OCI-M1 (cell line): ENCODE data around the gene ACER3.
"Not testable (repeated sequence)": the region's sequence is repeated elsewhere in the genome, so short reads cannot be mapped to it uniquely, and the experiment has no call there.

Experiments used
- DNase-seq: peaks from one replicate; lab custom pipeline; 2025; lab: John Stamatoyannopoulos, UW

The ACER3 gene

DNA sequence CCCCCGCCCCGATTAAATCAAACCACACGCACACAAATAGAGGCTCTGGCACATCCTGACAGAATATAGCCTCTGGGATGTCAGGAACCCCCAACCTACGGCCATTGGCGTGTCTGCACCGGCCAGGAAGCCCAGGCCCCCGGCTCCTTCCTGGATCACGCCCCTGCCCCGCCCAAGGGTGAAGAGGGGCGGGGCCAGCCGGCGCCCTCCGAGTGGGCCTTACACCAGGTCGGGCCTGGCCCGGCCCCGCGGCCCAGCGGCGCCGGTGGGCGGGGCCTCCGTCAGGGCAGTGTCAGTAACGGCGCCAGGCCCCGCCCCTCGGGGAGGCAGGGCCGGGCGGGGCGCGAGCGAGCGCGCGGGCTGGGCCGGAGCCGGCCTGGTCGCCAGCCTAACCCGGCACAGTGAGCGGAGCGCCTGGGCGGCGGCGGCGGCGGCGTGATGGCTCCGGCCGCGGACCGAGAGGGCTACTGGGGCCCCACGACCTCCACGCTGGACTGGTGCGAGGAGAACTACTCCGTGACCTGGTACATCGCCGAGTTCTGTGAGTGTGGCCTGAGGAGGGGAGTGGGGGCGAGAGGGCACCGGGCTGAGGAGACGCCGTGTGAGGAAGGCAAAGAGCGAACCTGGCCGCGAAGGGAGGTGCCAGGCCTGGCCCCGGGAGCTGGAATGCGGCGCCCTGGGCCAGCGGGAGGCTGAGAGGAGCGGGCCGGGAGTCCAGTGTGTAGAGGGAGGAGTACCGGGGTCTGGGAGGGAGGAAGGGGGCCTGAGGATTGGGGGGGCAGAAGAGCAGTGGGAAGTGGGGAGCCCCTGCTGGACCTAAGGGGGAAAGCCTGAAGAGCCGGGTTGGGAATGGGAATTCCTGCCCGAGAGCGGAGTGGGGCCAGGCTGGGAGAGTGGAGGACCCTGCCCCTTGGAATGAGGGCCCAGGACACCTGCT, at the start of gene ACER3:
Gene ACER3 (plus strand): TSS at position 380 of the 937 bp plus-strand sequence. CDS start 59 bp downstream, at position 439.
- peak; percentile 100 for DNase-seq

DNA sequence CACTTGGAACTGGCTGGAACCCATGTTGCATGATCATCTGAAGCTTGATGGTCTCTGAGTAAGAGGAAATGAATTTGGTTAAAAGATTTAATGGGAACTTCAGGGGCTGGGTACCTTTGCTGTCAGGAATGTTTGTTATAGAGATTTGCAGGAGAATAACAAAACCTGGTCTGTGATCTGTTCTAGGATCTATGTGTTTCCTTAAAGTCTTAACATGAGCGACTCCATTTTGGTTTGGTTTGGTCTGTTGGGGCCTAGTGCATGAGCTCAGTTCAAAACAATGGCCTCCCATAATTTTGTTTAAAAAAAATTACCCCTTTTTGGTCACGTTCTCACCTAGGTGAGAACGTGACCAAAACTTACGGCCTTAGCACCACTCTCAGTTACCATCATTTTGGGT, 49.5 kb upstream of the ACER3 start:
- no peak for DNase-seq

DNA sequence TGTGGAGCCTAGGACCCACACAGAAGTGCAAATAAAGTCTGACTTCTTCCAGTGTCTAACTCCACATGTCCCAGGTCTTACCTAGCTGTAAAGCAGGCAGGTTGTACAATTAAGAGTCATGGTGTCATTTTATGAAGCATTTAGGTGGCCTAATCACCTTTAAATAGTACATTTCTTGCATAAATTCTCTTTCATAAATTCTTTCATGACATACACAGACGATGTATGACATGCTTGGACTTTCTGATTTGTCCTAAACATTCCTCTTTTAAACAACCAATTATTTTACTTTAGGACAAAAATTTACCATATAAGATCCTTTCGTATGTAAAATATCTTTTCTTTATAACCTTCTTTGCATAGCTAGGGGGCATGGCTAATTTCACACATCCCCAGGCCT, 46.3 kb upstream of the ACER3 start:
- no peak for DNase-seq

DNA sequence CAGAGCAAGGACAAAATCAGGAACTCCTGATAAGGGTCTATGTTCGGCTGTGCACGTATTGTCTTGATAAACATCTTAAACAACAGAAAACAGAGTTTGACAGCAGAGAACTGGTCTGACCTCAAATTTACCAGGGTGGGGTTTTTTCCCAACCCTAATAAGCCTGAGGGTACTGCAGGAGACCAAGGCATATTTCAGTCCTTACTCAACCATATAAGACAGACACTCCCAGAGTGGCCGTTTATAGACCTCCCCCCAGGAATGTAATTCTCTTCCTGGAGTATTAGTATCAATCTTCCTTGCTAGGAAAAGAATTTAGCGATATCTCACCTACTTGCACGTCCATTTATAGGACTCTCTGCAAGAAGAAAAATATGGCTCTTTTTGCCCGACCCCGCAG, 45.0 kb upstream of the ACER3 start:
- peak; percentile 83 for DNase-seq

DNA sequence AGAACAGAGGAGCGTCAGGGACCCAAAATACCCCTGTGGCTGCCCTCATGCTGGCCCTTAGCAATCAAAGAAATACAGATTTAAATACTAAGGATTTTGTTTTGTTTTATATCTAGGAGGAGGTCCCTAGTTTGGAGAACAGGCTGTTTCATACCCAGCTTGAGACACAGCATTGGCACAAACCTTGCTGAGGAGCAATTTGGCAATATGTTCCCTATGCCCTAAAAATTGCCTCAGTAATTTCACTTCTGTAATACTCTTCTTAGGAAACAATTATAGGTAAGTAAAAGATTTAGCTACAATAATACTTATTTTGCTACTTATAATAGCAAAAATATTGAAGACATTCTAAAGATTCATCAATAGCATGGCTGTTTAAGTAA, 40.5 kb upstream of the ACER3 start:
- no peak for DNase-seq

DNA sequence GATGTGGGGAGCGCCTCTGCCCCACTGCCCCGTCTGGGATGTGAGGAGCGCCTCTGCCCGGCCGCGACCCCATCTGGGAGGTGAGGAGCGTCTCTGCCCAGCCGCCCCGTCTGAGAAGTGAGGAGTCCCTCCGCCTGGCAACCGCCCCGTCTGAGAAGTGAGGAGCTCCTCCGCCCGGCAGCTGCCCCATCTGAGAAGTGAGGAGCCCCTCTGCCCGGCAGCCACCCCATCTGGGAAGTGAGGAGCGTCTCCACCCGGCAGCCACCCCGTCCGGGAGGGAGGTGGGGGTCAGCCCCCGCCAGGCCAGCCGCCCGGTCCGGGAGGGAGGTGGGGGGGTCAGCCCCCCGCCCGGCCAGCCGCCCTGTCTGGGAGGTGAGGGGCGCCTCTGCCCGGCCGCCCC, 39.3 kb upstream of the ACER3 start:
- DNase-seq: not testable (repeated sequence)

DNA sequence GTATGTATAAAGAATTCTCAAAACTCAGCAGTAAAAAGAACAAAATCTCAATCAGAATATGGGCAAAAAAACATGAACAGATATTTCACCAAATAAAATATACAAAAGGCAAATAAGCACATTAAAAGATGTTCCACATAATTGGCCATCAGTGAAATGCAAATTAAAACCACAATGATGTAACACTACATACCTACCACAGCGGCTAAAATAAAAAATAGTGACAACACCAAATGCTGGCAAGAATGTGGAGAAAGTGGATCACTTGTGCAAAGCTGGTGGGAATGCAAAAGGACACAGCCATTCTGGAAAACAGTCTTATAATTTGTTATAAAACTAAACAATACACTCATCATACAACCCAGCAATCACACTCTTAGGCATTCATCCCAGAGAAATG, 38.3 kb upstream of the ACER3 start:
- no peak for DNase-seq

DNA sequence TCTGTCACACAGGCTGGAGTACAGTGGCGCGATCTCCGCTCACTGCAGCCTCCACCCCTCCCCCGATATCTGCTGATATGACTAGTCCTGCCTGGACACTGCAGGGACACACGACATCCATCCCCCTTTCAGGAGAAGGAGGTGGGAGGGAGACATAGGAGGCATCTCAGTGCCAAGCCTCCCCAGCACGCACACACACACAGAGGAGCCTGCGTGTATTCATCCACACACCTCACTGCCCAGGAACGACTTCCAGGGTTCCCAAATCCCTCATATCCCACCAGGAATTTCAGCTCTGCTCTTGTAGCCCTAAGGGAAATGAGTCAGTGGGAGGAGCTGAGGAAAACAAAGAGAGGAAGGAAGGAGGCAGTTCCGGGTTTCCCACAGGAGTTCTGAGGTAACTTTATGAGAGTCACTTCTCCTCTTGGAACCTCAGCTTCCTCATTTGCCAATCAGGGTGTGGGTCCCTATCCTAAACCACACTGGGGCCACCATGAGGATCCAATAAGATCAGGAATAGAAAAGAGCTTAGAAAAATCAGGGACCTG, 37.2 kb upstream of the ACER3 start:
- DNase-seq: peak; percentile 81

DNA sequence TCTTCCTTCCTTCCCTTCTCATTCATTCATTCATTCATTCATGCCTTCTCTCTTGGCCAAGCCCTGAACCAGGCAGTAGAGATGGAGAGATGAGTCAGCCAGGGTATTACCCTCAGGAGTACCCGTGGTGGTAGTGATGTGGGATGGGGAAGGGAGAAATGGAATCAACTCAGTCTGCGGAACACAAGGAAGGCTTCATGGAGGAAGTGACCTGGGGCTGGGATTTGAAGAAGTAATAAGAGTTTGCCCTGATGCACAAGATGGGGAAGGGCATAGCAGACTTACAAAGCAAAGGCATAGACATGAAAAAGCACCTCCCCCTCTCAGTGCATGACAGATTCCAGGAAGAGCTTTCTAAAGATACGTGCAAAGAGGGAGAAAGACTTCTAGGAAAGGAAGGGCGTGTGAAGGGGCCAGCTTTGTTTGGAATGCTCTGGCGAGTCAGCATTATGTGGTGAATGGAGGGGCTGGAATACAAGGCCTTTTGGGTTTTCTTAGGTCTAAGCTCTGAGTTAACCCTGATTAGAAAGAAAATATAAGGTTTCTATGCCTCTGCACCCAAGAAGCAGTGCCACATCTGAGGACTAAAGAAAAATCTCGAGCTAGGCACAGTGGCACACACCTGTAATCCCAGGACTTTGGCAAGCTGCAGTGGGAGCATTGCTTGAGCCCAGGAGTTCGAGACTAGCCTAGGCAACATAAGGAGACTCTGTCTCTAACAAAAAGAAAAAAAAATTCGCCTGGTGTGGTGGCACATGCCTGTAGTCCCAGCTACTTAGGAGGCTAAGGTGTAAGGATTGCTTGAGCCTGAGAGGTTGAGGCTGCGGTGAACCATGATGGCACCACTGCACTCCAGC, 36.4 kb upstream of the ACER3 start:
- DNase-seq: peak; percentile 95

DNA sequence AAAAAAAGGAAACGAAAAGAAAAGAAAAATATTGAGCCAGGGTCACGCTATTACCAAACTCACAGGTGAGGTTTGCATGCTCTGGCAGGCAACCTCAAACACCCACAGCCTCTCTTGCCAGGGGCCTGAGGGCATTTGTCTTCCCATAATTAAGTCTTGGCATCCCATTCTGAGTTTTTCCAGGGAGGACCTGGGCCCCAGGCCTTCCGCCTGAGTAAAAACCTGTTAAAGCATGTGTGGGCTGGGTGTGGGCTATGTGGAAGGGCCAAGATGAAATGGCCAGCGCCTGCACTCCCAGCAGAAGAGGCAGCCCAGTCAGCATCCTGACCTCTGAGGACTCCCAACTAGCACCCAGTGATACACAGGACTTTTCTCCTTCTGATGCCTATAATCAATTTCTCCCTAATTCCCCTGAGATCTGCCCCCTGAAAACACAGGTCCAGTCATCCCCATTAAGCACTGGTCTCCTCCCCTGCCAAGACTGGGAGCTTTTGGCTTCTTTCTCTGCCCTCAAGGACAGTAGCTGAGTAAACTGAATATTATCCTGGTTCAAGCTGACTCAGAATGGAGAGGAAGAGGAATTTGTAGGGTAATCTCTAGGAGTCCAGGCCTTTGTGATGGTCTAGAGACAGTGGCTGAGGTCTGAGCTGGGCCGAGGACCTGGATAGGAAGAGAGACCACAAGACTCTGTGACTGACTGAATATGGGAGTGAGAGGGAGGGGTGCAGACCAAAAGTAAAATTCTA, 35.6 kb upstream of the ACER3 start:
- DNase-seq: peak; percentile 86

DNA sequence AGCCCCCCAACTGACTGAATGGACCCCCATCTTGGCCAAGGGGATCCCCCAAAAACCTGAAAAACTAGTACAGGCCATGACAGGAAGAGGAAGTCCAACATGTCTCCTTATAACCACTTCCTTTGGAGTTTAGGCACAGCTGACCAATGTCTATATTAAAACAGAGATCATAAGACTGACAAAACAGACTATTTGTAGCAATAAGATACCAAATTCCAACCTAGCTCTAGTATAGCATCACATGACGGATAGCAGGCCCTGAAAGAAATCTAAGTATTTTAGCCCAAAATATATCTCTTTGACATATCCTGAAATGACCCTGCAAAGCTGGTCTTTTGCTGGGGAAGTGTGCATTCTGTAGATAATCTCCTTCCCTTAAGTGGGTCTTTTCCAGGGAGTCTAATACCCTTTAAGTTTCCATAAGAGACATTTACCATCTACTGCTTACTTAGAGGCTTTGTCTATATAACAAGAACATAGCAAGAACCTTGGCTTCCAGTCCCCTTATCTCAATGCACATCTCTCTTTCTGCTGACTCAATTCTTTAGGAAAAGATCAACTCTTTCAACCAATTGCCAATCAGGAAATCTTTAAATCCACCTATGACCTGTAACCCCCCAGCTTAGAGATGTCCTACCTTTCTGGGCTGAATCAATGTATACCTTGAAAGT, 34.9 kb upstream of the ACER3 start:
- peak; percentile 90 for DNase-seq

DNA sequence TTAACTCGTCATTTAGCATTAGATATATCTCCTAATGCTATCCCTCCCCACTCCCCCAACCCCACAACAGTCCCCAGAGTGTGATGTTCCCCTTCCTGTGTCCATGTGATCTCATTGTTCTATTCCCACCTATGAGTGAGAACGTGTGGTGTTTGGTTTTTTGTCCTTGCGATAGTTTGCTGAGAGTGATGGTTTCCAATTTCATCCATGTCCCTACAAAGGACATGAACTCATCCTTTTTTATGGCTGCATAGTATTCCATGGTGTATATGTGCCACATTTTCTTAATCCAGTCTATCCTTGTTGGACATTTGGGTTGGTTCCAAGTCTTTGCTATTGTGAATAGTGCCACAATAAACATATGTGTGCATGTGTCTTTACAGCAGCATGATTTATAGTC, 34.2 kb upstream of the ACER3 start:
- not testable (repeated sequence) for DNase-seq

DNA sequence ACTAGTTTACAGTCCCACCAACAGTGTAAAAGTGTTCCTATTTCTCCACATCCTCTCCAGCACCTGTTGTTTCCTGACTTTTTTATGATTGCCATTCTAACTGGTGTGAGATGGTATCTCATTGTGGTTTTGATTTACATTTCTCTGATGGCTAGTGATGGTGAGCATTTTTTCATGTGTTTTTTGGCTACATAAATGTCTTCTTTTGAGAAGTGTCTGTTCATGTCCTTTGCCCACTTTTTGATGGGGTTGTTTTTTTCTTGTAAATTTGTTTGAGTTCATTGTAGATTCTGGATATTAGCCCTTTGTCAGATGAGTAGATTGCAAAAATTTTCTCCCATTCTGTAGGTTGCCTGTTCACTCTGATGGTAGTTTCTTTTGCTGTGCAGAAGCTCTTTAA, 33.7 kb upstream of the ACER3 start:
- not testable (repeated sequence) for DNase-seq

DNA sequence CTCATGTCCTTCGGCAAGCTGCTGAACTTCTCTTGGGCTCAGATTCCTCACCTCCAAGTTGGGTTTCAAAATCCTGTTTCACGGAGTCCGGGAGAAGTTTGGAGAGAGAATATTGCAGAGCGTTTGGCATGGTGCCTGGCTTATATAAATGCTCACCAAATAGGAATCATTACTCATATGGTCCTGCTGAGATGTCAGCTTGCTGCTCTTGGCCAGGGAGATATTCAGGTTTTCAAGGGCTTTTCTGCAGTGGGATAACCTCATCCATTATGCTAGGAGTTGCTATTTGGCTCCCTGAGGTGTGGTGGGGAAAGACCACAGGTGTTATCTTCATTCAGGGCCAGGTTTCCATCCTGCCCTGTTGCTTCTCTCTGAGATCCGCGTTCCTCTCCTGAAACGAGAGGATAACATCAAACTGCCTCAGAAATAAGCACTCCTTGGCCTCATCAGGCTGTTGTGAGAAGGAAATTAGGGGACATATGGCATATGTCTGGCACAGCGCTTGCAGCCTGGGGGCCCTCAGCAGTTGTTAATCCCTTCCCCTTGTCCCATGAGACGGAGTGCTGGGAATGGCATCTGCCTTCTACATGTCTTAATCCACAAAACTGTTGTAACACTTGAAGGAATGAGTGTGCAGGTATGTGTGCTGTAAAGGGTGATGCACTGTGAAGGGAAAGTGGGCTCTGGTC, 29.9 kb upstream of the ACER3 start:
- DNase-seq: no peak

DNA sequence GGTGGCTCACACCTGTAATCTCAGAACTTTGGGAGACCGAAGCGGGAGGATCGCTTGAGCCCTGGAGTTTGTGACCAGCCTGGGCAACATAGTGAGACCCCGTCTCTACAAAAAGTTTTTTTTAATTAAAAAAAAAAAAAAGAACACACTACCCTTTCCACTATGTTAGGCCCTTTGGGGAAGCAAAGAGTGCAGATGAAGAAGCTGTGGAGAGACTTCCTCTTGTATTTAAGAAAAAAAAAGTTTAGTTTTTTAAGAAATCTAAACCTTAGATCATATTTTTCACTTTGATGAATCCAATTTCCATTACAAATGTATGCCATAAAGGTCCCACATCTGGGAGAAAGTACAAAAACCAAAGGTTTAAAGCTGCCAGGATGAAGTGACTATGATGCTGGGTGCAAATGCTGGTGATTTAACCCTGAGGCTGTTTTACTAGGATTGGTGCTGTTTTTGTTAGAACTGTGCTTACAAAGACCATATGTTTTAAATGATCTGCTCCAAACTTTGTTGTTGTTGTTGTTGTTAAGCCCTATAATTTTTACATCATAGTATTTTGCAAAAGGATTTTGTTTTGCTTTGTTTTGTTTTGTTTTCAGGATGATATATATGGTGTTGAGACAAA, 28.9 kb upstream of the ACER3 start:
- DNase-seq: no peak

DNA sequence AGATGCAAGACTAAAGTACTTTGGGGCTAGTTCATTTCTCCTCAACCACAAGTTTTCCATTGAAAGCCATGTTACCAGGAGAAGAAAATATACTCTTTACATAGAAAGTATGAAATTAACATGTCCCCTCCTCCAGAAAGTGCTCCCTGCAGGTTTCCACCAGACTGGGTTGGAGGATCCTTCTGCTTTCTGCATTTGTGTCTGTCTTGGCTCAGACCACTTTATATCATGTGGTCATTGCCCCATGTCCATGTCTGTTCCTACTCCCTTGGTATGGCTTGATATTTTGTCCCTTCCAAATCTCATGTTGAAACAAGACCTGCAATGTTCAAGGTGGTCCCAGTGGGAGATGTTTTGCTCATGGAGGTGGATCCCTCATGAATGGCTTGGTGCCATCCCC, 28.4 kb upstream of the ACER3 start:
- DNase-seq: no peak

DNA sequence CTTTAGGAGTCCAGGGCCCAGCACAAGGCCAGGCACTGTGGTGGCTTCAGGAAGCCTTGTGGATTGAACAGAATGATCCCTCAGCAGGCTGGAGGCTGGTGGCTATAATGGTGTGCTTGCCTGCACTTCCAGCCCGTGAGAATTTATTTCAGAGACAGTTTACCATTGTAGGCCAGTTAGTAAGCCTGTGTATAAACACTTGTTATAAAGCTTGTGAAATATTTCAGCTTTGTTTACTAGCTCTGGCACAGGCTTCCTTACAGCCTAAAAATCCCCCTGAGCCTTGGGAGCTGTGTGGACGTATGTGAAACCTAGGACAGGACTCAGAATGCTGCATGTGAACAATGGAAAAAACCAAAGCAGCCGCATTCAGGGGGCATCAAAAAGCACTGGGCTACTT, 26.6 kb upstream of the ACER3 start:
- no peak for DNase-seq

DNA sequence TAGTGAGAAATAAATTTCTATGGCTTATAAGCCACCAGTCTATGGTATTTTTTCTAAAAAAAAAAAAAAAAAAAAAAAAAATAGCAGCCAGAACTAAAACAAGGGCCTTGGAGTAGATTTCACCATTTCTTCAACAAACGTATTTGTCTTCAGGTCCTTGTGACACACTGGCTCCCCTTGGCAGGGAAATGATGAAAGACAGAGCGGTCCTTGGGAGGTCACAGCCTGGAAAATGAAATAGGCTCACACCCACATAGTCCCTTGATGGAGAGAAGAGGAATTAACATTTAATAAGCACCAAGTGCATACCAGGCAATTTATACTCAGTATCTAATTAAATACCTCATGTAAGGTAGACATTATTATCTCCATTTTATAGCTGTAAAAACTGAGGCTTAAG, 25.7 kb upstream of the ACER3 start:
- DNase-seq: no peak

DNA sequence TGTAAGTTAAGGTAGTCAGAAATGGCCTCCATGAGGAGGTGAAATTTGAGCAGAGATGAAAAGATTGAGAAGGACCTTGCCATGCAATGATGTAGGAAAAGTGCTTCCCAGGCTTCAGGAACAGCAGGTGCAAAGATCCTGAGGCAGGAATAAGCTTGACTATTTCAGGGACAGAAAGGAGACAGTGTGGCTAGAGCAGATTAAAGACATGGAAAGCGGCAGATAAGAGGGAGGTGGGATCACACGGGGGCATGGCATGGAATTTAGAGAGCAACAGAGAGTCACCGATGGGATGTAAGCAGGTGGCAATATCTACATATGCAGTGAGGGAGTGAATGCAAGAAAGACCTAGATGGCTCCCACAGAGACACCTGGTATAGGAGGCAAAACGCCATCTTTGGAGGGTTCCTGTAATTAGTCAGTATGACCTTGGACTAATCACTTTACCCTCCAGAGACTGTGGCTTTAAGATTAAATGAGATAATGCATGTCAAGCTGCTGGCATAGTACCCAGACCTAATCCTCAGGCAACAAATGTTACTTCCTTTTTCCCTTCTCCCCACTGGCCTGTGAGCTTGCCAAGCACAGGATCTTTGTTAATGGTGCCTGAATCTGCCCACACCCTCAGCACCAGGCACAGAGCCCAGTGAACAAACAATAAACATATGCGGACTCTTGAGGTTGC, 24.6 kb upstream of the ACER3 start:
- DNase-seq: peak; percentile 87
